ENCODE results near the gene MRAS.

GRCh38 chr3:138445654-138446053 lies 97.3 kb downstream of the MRAS start:
- no peak for TF ChIP-seq CTCF (IDR thresholded peaks at IDR 0.05)
- no peak for TF ChIP-seq POLR2A (IDR thresholded peaks at IDR 0.05)
